HG03558 (cell line): Measurements from ENCODE around the gene KIAA1958.
"Not testable (repeated sequence)": the region's sequence is repeated elsewhere in the genome, so short reads cannot be mapped to it uniquely, and the experiment has no call there.

Source experiments
- ATAC-seq: cut with Tn5 transposase; IDR thresholded peaks from one replicate; pipeline ENCODE4 v1.9.1; 2021; ENCODE audit warnings: moderate number of reproducible peaks; ENCODE audit not compliant: unreplicated experiment; ENCODE audit errors: extremely low read depth

Gene KIAA1958

GRCh38 chr9:112582371-112583262 lies 96.0 kb downstream of the KIAA1958 start:
- no peak for ATAC-seq

- no peak for ATAC-seq
These were observed 100.0 kb downstream of the KIAA1958 start for GRCh38 chr9:112586599-112587155.

GRCh38 chr9:112591875-112592274 lies 105.2 kb downstream of the KIAA1958 start:
- ATAC-seq, result not testable (repeated sequence)

GRCh38 chr9:112599732-112600131 lies 113.1 kb downstream of the KIAA1958 start:
- no peak for ATAC-seq

- no peak for ATAC-seq
These were observed 115.0 kb downstream of the KIAA1958 start for GRCh38 chr9:112601636-112602035.

- no peak for ATAC-seq
These were observed 118.2 kb downstream of the KIAA1958 start for GRCh38 chr9:112604790-112605189.

- ATAC-seq, result peak; percentile 83
These were observed 118.9 kb downstream of the KIAA1958 start for GRCh38 chr9:112605518-112605917.

GRCh38 chr9:112605963-112606699 lies 119.5 kb downstream of the KIAA1958 start:
- ATAC-seq, result no peak

GRCh38 chr9:112608851-112609250 lies 122.2 kb downstream of the KIAA1958 start:
- ATAC-seq, result no peak

- ATAC-seq, result no peak
These were observed 129.1 kb downstream of the KIAA1958 start for GRCh38 chr9:112615584-112616266.

- ATAC-seq, result no peak
These were observed 130.7 kb downstream of the KIAA1958 start for GRCh38 chr9:112617371-112617770.

- no peak for ATAC-seq
These were observed 131.9 kb downstream of the KIAA1958 start for GRCh38 chr9:112618385-112619009.

- ATAC-seq, result no peak
These were observed 133.8 kb downstream of the KIAA1958 start for GRCh38 chr9:112620388-112620787.

GRCh38 chr9:112621018-112621655 lies 134.5 kb downstream of the KIAA1958 start:
- no peak for ATAC-seq

GRCh38 chr9:112623198-112623597 lies 136.6 kb downstream of the KIAA1958 start:
- ATAC-seq, result no peak

GRCh38 chr9:112624711-112625707 lies 138.4 kb downstream of the KIAA1958 start:
- ATAC-seq, result no peak

GRCh38 chr9:112629671-112630485 lies 143.3 kb downstream of the KIAA1958 start:
- ATAC-seq, result no peak
